Fibroblast of skin of right biceps (primary cell): ENCODE measurements around the gene TMEM61.
A peak's percentile ranks its signal among the peaks of the same experiment; 100 is the strongest.
"Not testable (repeated sequence)": the region's sequence is repeated elsewhere in the genome, so short reads cannot be mapped to it uniquely, and the experiment has no call there.

ENCODE experiments used
- DNase-seq: peaks from one replicate; pipeline ENCODE4 v3.0.0-alpha.2; 2013

Gene TMEM61

DNA sequence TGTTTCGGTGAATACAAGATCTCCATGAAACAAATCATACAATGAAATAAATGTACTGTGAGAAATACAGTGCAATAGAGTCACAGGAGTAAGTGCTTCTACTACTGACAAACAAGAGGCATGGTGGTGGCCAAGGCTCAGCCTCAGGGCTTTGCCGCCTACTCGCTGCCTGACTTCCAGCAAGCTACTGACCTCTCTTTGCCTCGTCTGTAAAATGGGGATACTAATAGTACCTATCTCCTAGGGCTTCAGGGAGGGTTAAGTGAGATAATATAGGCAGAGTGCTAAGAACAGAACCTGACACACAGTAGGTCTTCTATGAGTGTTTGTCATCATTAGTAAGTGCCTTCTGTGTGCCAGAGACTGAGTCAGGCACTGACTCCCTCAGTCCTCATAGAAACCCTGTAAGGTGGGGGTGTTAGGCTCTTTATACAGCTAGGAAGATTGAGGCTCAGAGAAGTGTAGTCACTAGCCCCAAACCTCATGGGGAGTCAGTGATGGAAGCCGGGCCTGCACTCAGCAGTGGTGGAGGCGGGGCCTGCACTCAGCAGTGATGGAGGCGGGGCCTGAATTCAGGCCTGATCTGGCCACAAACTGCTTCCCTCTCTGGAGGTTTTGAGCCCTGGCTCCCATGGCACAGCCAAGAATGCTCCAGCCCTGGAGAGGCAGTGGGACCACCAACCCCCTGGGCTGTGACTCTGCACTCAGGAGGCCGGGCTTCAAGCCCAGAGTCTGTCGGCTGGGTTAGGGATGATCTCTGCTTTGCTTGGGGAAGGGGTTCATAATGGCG, 25.1 kb downstream of the TMEM61 start:
- DNase-seq = no peak

DNA sequence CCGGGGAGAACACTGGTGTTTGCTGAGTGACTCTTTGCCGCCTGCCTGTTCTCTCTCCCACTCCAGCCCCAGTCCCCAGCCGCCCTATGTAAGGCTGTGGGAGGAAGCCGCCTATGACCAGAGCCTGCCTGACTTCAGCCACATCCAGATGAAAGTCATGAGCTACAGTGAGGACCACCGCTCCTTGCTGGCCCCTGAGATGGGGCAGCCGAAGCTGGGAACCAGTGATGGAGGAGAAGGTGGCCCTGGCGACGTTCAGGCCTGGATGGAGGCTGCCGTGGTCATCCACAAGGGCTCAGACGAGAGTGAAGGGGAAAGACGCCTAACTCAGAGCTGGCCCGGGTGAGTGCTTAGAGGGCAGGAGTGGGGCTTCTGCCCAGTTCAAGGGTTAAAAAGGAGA, 26.5 kb downstream of the TMEM61 start:
- no peak for DNase-seq

DNA sequence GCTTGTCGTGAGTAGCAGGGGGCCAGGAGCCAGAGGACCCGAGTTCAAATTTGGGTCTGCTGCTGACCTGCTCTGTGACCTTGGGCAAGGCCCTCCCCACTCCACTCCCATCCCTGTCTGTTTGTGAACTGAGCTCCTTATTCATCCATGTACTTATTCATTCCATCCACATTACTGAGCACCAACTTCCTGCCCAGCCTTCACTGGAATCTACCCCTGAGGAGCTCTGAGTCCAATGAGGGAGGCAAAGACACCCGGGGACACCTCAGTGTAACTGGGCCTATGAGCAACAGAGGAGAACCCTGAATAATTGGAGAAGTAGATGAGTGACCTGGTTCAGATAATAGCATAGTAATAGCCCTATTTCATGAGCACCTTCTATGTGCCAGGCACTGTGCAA, 27.2 kb downstream of the TMEM61 start:
- DNase-seq = peak; percentile 81

DNA sequence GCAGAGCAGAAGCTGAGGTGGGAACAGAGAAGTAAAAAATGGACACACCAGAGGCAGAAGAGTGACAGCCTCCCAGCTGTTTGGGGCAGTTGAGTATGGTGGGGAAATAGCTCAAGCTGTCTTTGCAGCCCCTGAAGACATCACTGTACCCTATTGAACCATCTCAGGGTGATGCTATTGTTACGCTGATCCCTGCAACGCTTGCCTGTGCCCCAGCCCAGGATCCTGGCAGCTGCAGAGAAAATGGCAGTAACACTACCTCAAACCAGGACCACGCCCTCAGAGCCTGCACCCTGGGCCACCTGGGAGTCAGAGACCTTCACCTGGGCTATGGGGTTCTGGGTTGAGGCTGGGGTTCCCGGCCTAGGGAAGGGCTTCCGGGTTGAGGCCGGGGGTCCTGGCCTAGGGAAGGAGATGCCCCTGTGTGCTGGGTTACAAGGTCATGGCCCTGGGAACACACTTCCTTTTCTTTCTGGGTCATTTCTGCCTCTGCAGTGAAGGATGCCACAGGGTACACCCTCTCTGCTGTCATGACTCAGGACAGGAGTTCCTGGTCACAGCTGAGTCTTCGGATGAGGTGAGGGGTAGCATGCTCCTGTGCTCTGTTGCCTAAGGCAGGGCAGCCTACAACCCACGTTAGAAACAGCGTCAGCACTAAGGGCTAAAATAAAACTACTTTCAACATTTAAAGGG, 29.9 kb downstream of the TMEM61 start:
- no peak for DNase-seq

DNA sequence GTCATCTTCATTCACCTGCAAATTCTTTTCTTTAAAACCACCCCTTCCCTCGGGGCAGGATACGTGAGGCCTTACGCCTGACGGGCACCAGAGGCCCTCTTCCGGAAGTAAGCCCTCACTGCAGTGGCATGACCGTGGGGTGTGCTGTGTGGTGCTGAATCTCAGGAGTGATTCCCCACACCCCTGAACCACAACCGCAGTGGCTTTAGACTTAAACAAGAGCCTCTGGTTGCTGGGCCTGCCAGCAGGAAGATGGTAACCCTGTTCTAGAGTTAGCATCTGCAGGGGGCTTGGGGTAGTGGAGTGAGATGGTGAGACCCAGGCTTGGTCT, 30.4 kb downstream of the TMEM61 start:
- no peak for DNase-seq

DNA sequence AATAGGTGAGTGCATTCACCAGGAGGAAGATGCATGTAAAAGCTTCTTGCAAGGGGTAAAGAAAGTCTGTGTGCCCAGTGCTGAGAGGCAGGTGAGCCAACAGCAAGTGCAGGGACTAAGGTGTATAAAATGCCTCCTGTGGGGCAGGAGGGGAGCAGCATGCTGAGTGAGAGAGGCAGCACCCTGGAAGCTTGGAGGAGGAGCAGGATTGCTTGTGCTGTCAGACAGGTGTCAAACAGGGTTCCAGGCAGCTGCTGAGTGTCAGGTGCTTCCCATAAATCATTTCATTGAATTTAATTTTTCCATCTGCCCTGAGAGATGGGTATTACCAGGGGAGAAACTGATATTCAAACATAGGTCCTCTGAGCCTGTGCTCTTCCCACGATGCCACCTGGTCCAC, 32.2 kb downstream of the TMEM61 start:
- no peak for DNase-seq

DNA sequence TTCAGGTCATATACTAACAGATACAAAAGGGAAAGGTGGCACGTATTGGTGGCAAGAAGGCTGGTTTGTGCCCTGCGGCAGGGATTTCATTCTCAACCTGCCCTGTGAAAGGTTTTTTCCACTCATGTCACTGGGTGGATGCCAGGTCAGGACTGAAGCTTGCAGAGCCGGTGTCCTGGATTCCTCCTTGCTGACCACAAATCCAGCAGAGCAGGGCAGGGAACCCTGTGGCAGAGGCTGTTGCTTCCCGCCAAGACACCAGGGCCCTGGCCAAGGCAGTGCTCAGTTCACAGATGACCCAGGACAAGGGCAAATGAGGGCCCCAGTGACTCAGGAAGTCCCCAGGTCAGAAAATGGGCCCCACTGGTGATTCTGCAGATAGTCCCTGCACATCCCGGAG, 34.7 kb downstream of the TMEM61 start:
- no peak for DNase-seq

DNA sequence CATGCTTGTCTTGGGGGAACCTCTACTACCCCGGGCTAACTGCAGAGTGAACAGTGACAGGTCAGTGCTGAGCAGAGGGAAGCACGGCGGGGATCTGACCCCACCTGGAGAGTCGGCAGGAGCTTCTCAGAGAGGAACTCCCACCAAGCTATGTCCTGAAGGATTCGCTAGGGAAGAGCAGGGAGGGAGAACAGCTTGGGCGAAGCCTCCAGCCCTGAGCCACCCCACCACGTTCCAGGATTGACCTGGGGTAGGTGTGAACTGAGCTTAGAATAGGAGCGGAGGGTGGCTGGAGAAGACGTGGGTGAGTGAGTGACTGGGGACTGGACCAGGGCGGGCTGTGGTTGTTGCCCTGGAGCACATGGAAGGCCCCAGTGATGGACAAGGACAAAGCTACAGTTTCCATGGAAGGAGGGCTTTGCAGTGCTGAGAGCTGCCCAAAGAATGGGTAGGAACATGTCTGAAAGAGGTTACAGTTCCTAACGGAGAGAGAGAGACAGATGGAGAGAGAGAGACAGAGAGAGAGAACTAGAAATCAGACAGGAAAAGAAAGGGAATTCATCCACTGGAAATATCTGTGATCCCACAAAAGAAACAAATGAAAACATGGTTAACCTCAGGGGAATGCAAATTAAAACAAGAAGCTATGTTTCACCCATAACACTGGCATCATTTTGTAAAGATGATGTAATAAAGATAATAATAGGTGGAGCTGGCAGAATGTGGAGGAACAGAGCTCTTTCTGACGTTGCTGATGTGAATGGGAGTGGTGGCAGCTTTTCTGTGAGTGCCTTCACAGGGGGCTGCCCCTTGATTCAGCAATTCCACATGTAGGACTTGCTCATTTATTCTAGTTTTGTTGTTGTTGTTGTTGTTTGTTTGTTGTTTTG, 35.5 kb downstream of the TMEM61 start:
- no peak for DNase-seq

DNA sequence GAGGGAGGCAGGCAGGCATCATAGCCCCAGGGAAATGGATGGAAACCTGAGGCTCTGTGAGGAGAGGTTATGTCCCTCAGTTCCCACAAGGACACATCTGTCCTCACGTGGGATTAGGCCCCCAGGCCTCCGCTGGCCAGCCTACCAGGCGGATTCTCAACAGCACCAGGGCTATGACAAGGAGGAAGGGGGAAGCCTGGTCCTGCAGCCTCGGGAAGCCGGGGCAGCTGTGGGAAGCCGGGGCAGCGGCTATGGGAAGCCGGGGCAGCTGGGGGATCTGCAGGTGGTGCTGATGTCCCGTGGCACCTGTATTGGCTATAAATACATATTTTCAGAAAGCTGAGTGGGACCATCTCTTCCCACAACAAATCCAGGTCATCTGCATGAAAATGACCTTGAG, 38.0 kb downstream of the TMEM61 start:
- no peak for DNase-seq

DNA sequence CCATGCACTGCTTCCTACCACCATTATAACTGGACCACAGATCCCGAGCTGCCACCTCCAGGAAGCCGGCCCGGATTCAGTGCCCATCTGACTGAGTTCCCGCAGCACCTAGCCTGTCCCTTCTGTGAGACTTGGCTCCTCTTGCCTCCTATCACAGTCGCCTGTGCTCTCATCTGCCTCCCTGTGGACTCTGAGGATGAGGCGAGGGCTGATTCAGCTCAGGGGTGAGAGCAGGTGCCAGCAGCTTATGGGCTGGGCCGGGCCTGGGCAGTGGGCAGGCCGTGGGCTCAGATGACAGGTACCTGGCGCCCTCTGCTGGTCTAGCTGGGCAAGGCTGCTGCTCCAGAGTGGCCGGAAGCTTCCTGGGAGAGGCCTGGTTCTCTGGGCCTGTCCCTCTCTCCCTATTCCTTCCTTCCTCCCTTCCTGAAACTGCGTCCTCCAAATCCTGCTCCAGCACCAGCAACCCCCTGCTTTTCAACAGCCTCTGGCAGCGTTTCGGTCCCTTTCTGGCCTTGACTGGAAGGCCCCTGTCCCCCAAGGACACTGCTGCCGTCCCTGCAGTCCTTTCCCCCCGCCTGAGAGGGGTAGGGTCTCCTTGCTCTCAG, 41.6 kb downstream of the TMEM61 start:
- peak; percentile 86 for DNase-seq

DNA sequence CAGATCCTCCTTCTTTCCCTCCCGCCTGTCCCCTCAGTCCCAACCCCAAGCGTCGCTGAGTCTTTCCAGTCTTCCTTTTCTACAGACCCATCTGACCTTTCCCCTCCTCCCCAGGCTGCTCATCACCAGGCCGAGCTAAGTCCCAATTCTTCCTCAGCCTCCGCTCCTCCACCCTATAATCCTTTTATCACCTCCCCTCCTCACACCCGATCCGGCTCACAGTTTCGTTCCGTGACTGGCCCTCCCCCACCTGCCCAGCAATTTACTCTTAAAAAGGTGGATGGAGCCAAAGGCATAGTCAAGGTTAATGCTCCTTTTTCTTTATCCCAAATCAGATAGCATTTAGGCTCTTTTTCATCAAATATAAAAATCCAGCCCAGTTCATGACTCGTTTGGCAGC, 43.7 kb downstream of the TMEM61 start:
- not testable (repeated sequence) for DNase-seq

DNA sequence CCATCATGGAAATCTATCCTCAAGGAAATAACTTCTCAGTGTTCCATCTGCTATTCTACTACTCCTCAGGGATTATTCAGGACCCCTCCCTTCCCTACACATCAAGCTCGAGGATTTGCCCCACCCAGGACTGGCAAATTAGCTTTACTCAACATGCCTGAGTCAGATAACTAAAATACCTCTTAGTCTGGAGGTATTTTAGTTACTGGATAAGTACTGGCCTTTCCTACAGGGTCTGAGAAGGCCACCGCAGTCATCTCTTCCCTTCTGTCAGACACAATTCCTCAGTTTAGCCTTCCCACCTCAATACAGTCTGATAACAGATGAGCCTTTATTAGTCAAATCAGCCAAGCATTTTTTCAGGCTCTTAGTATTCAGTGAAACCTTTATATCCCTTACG, 46.3 kb downstream of the TMEM61 start:
- not testable (repeated sequence) for DNase-seq

DNA sequence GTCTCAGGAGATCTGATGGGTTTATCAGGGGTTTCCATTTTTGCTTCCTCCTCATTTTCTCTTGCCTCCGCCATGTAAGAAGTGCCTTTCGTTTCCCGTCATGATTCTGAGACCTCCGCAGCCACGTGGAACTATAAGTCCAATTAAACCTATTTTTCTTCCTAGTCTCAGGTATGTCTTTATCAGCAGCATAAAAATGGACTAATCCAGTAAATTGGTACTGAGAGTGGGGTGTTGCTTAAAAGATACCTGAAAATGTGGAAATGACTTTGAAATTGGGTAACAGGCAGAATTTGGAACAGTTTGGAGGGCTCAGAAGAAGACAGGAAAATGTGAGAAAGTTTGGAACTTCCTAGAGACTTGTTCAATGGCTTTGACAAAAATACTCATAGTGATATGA, 50.7 kb downstream of the TMEM61 start:
- not testable (repeated sequence) for DNase-seq

DNA sequence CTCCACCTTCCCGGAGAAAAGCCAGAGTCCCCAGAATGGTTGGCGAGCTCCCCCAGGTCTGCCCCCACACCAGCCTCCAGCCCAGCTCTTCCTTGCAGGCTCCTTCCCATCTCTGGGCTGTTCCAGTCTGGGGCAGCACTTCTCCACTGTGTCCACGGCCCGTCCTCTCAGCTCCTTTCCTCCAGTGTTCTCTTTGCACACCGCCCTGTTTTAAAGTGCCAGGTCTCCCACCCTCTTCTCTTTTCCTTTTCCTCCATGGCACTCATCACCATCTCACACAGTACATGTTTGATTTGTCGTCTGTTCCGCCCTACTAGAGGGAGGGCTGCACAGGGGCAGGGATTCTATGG, 52.8 kb downstream of the TMEM61 start:
- DNase-seq = no peak

DNA sequence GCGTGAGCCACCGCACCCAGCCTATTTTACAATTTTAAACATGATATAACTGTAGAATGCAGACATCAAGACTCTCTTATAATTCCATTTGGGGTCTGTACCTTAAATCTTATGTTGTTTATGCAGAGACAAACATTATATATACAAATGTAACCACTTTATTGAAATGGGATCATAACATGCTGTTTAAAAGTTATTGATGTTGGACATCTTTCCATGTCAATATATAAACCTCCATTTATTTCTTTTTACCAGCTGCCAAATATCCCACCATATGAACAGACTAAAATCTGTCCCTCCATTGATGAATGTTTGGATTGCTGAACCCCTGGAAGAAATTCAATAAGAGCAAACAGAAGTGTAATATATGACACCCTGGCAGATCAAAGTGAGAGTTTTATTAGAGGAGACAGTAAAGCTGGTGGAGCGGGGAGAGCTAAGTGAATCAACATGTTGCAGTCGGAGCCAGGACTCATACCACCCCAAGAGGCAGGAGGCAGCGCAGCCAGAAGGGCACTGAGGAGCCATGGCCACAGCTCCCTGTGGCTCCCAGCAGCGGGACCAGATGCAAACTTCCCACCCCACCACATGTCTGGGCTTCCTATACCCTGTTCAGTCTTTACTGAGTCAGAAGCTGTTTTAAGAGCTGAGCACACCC, 54.2 kb downstream of the TMEM61 start:
- peak; percentile 5 for DNase-seq

DNA sequence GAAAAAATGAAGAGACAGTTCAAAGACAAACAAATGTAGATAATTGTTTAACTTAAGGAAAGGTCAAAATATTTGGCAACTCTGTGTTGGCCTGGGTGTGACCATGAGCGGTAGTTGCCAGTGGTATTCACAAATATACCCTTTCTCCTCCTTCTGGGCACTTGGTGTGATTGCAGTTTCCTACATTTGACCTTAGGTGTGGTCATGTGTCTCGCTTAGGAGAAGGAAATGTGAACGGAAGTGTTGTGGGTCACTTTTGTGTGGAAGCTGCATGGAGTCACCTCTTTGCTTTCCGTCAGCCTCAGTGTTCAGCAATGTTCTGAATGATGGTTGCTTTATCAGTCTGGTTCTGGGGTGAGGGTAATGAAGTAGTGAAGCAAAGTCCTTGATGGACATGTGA, 55.5 kb downstream of the TMEM61 start:
- no peak for DNase-seq

DNA sequence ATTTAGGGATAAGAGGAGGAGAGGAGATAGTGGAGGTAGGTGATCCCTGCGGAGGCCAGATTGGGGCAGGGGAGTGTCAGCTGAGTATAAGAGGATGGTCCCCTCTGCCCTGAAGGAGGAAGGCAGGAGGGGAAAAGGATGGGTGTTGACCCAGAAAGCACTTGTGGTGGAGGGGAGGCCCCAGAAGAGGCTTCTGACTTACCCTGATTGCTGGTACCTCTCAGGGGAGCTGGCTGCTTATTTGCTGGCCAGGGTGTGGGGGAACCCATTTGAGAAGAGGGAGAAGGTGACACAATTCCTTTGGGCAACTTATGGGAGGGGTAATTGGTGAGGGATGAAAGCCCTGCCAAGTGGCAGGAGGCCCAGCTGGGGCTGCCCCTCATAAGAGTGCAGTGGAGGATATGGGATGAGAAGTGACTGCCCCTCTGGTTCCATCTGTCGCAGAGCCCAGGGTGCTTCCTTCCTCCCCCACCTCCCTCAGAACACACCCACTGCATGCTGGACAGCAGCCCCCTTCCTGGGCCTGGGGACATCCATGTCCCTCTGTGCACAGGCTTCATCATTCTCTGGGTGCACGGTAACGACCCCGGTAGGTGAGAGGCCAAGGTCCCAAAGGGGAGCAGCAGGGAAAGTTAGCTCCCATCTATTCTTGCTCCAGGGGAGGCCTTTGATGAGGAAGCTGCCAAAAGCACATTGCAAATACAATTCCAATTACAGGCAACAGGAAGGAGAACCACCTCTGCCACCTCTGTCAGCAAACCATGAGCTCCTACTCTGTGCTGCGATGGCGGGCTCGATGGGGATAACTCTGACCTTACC, 57.5 kb downstream of the TMEM61 start:
- DNase-seq = no peak

DNA sequence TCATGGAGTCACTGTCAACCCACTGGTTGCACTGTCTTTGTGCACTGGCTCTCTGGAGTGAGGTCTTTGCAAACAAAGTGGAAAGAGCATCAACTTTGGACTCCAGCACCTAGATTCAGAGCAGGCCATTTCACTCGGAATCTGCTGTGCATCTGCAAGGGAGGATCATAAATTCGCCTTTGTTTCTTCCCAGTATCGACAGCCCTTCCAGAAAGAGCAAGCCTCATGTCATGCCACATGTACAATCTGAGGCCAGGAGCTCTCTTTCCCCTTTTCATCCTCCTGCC, 58.1 kb downstream of the TMEM61 start:
- no peak for DNase-seq

DNA sequence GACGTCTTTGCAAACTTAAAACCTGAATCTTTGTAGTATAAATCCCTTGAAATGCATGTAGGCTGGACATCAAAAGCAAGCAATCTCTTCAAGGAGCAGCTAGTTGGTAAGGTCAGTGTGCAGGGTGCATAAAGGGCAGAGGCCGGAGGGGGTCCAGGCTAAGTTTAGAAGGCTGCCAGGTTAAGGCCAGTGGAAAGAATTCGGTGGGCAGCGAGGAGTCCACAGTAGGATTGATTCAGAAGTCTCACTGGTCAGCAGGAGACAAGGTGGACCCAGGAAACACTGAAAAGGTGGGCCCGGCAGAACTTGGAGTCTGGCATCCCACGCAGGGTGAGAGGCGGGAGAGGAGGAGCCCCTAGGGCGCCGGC, 58.5 kb downstream of the TMEM61 start:
- DNase-seq = no peak

DNA sequence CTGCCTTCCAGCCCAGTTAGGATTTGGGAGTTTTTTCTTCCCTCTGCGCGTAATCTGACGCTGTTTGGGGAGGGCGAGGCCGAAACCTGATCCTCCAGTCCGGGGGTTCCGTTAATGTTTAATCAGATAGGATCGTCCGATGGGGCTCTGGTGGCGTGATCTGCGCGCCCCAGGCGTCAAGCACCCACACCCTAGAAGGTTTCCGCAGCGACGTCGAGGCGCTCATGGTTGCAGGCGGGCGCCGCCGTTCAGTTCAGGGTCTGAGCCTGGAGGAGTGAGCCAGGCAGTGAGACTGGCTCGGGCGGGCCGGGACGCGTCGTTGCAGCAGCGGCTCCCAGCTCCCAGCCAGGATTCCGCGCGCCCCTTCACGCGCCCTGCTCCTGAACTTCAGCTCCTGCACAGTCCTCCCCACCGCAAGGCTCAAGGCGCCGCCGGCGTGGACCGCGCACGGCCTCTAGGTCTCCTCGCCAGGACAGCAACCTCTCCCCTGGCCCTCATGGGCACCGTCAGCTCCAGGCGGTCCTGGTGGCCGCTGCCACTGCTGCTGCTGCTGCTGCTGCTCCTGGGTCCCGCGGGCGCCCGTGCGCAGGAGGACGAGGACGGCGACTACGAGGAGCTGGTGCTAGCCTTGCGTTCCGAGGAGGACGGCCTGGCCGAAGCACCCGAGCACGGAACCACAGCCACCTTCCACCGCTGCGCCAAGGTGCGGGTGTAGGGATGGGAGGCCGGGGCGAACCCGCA, 59.1 kb downstream of the TMEM61 start, which contains the start of gene PCSK9:
PCSK9 (plus strand) TSS at position 207 of the 741 bp plus-strand sequence; CDS start at position 497, 290 bp downstream.
- peak; percentile 52 for DNase-seq
